Measurements from ENCODE around the gene TTC28.

- TF ChIP-seq CTCF (IDR thresholded peaks at IDR 0.05) (no peak), POLR2A (IDR thresholded peaks at IDR 0.05; ENCODE audit: low read depth) (no peak), POLR2AphosphoS5 (IDR thresholded peaks at IDR 0.05) (no peak), EP300 (IDR thresholded peaks at IDR 0.05) (no peak)
These were observed 696.9 kb downstream of the TTC28 start for GRCh38 chr22:27982630-27983180.

Measured in esophagus muscularis mucosa (tissue), 4 donors.